WTC11 (cell line): ENCODE results near the gene KLK13. TPM values are rescaled to one million over a fixed set of nuclear protein-coding genes. Genes with fewer than 3 reads are reported as not detected.

Experiments used
- ATAC-seq: fragments of 200-7000 bp; cut with Tn5 transposase; 2 replicates; pipeline ENCODE4 v1.10.0; 2021; ENCODE audit warnings: mild to moderate bottlenecking, moderate library complexity
- CTCF ChIA-PET: fragments of 300-600 bp; sonication (Branson Sonifier 250); formaldehyde crosslinking; loops from one replicate; lab custom pipeline; 2021; ENCODE audit warnings: antibody characterized with exemption; lab: Charles Lee
- POLR2A ChIA-PET: fragments of 350-600 bp; sonication (Branson Sonifier 250); formaldehyde crosslinking; loops from one replicate; lab custom pipeline; 2021; ENCODE audit warnings: antibody characterized with exemption; lab: Charles Lee
- DNase-seq: peaks from one replicate; pipeline ENCODE4 v3.0.0; 2021; ENCODE audit warnings: low spot score
- H3K27ac Mint-ChIP-seq: 2 replicates; pipeline ENCODE4 v1.8.0; 2021; ENCODE audit warnings: mixed read lengths
- H3K27me3 Mint-ChIP-seq: 2 replicates; pipeline ENCODE4 v1.8.0; 2021; ENCODE audit warnings: low read depth, mild to moderate bottlenecking, moderate library complexity, mixed read lengths
- H3K36me3 Mint-ChIP-seq: 2 replicates; pipeline ENCODE4 v1.8.0; 2021; ENCODE audit warnings: mixed read lengths
- H3K4me1 Mint-ChIP-seq: 2 replicates; pipeline ENCODE4 v1.8.0; 2022; ENCODE audit warnings: mixed read lengths
- H3K4me3 Mint-ChIP-seq: 2 replicates; pipeline ENCODE4 v1.8.0; 2021; ENCODE audit warnings: mild to moderate bottlenecking, moderate library complexity, mixed read lengths
- H3K9me3 Mint-ChIP-seq: 2 replicates; pipeline ENCODE4 v1.8.0; 2021; ENCODE audit warnings: mixed read lengths
- ATF3 ChIP-seq: sonication (generic); formaldehyde crosslinking; conservative IDR thresholded peaks from 2 replicates; pipeline ENCODE4 v1.8.1; 2022; ENCODE audit warnings: mild to moderate bottlenecking, missing genetic modification reagents
- CREM ChIP-seq: sonication (generic); formaldehyde crosslinking; IDR thresholded peaks from 2 replicates; pipeline ENCODE4 v1.8.1; 2022; ENCODE audit warnings: mild to moderate bottlenecking, missing genetic modification reagents, moderate library complexity
- CTCF ChIP-seq: fragments of 200-600 bp; IDR thresholded peaks from 2 replicates; pipeline ENCODE4 v1.8.0; 2022; ENCODE audit warnings: antibody characterized with exemption
- E2F5 ChIP-seq: sonication (generic); formaldehyde crosslinking; IDR thresholded peaks from 2 replicates; pipeline ENCODE4 v1.8.1; 2022; ENCODE audit warnings: mild to moderate bottlenecking, moderate library complexity, missing genetic modification reagents
- ERG ChIP-seq: fragments of 250-450 bp; sonication (Bioruptor Pico); IDR thresholded peaks from 2 replicates; pipeline ENCODE4 v1.8.0; 2021; ENCODE audit warnings: mild to moderate bottlenecking
- FOXJ3 ChIP-seq: sonication (generic); formaldehyde crosslinking; IDR thresholded peaks from 2 replicates; pipeline ENCODE4 v1.9.0; 2021; ENCODE audit warnings: missing genetic modification reagents, mild to moderate bottlenecking, borderline replicate concordance
- JUN ChIP-seq: sonication (generic); formaldehyde crosslinking; IDR thresholded peaks from 2 replicates; pipeline ENCODE4 v1.8.0; 2023; ENCODE audit warnings: mild to moderate bottlenecking, missing genetic modification reagents
- KAT7 ChIP-seq: sonication (generic); formaldehyde crosslinking; IDR thresholded peaks from 2 replicates; pipeline ENCODE4 v1.8.1; 2023; ENCODE audit warnings: missing genetic modification reagents, mild to moderate bottlenecking, borderline replicate concordance
- PREB ChIP-seq: sonication (generic); formaldehyde crosslinking; IDR thresholded peaks from 2 replicates; pipeline ENCODE4 v1.8.1; 2022; ENCODE audit warnings: mild to moderate bottlenecking, missing genetic modification reagents, moderate library complexity, borderline replicate concordance
- PRRX2 ChIP-seq: fragments of 250-450 bp; sonication (Bioruptor Pico); IDR thresholded peaks from 2 replicates; pipeline ENCODE4 v1.8.0; 2021; ENCODE audit warnings: mild to moderate bottlenecking
- TCF7 ChIP-seq: sonication (generic); formaldehyde crosslinking; IDR thresholded peaks from 2 replicates; pipeline ENCODE4 v1.8.0; 2022; ENCODE audit warnings: mild to moderate bottlenecking, low read depth, missing genetic modification reagents, moderate library complexity
- ZNF232 ChIP-seq: sonication (generic); formaldehyde crosslinking; IDR thresholded peaks from 2 replicates; pipeline ENCODE4 v1.8.0; 2022; ENCODE audit warnings: mild to moderate bottlenecking, missing genetic modification reagents
- total RNA-seq: library from RNA; stranded (reverse); gene quantifications from 3 replicates; pipeline ENCODE4 v1.2.3, GENCODE V29; 2021
- TF ChIP-seq, protein P1 (sequence below): sonication (generic); formaldehyde crosslinking; IDR thresholded peaks from 2 replicates; pipeline ENCODE4 v1.8.1; 2023; ENCODE audit warnings: mild to moderate bottlenecking, missing genetic modification reagents, borderline replicate concordance
- TF ChIP-seq, protein P2 (sequence below): fragments of 250-450 bp; sonication (Bioruptor Pico); IDR thresholded peaks from 2 replicates; pipeline ENCODE4 v1.9.0; 2021; ENCODE audit warnings: mild to moderate bottlenecking

KLK13 gene
- total RNA-seq, 1 experiment from 2014 or later, result 3.1 TPM

- peaks cover 17% of the 10 kb centered on the region for H3K4me1 Mint-ChIP-seq
- no peaks in the 10 kb centered on the region for H3K27me3 Mint-ChIP-seq
- H3K27ac Mint-ChIP-seq, result no peak overlapping the region
- no peak overlapping the region for H3K4me3 Mint-ChIP-seq
- DNase-seq (no peak), ATAC-seq (no peak)
- no peaks in the 10 kb centered on the region for H3K36me3 Mint-ChIP-seq
- POLR2A ChIA-PET, result no interaction called here
- CTCF ChIA-PET, result interaction anchor here (0.7 to 8.2 kb wide), 2 partner anchors 46 to 74 kb away, joined by 3 to 347 read pairs; partner anchors contain the start of gene KLK10
- H3K9me3 Mint-ChIP-seq, result no peaks in the 10 kb centered on the region
- TF ChIP-seq JUN (CRISPR knock-in tag) (no peak), TCF7 (CRISPR knock-in tag) (no peak)
- TF ChIP-seq, all 79 proteins: peak for 0
Measured at GRCh38 chr19:51093101-51093500, 28.2 kb upstream of the KLK13 start.

- ChIA-PET CTCF (interaction anchor here (0.6 to 8.2 kb wide), 2 partner anchors 73 to 484 kb away, joined by 3 to 347 read pairs; partner anchors contain the start of gene KLK10), POLR2A (no interaction called here)
- TF ChIP-seq ERG (no peak), FOXJ3 (CRISPR knock-in tag) (no peak), ATF3 (CRISPR knock-in tag) (no peak), CREM (no peak), PREB (CRISPR knock-in tag) (no peak)
- TF ChIP-seq, protein P1, sequence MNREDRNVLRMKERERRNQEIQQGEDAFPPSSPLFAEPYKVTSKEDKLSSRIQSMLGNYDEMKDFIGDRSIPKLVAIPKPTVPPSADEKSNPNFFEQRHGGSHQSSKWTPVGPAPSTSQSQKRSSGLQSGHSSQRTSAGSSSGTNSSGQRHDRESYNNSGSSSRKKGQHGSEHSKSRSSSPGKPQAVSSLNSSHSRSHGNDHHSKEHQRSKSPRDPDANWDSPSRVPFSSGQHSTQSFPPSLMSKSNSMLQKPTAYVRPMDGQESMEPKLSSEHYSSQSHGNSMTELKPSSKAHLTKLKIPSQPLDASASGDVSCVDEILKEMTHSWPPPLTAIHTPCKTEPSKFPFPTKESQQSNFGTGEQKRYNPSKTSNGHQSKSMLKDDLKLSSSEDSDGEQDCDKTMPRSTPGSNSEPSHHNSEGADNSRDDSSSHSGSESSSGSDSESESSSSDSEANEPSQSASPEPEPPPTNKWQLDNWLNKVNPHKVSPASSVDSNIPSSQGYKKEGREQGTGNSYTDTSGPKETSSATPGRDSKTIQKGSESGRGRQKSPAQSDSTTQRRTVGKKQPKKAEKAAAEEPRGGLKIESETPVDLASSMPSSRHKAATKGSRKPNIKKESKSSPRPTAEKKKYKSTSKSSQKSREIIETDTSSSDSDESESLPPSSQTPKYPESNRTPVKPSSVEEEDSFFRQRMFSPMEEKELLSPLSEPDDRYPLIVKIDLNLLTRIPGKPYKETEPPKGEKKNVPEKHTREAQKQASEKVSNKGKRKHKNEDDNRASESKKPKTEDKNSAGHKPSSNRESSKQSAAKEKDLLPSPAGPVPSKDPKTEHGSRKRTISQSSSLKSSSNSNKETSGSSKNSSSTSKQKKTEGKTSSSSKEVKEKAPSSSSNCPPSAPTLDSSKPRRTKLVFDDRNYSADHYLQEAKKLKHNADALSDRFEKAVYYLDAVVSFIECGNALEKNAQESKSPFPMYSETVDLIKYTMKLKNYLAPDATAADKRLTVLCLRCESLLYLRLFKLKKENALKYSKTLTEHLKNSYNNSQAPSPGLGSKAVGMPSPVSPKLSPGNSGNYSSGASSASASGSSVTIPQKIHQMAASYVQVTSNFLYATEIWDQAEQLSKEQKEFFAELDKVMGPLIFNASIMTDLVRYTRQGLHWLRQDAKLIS (CRISPR knock-in tag), result no peak
- no peak for ATAC-seq
- no peaks in the 10 kb centered on the region for H3K36me3 Mint-ChIP-seq
- H3K4me3 Mint-ChIP-seq, result no peak overlapping the region
- DNase-seq, result no peak
- peaks cover 21% of the 10 kb centered on the region for H3K4me1 Mint-ChIP-seq
- H3K9me3 Mint-ChIP-seq, result no peaks in the 10 kb centered on the region
- no peaks in the 10 kb centered on the region for H3K27me3 Mint-ChIP-seq
- H3K27ac Mint-ChIP-seq, result no peak overlapping the region; the same call in 1 of the 2 replicates
Measured at GRCh38 chr19:51091895-51092873, 27.3 kb upstream of the KLK13 start.

DNA sequence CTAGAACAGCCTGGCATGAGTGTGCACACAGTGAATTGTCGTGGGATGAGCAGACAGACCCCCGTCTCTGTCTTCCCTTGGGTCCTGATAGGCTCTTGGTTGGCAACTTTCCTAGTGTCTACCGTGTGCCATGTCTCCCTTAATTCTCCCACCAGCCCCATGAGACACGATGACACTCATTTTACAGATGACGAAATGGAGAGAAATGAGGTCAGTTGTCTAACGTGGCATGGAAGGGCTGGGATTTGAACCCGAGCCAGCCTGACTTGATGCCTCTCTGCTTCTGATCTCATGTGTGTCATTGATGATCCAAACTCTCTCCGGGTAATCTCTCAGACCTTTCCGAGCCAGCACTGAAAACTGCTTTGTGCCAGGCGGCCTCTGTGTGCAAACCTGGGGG is 26.2 kb upstream of the KLK13 start:
- H3K36me3 Mint-ChIP-seq, result no peaks in the 10 kb centered on the region
- no peaks in the 10 kb centered on the region for H3K27me3 Mint-ChIP-seq
- no peak for TF ChIP-seq ZNF232 (CRISPR knock-in tag)
- TF ChIP-seq PRRX2, result no peak
- TF ChIP-seq KAT7, result no peak
- TF ChIP-seq E2F5, result no peak
- no peak for TF ChIP-seq CTCF
- no peak for TF ChIP-seq FOXJ3 (CRISPR knock-in tag)
- TF ChIP-seq, protein P2, sequence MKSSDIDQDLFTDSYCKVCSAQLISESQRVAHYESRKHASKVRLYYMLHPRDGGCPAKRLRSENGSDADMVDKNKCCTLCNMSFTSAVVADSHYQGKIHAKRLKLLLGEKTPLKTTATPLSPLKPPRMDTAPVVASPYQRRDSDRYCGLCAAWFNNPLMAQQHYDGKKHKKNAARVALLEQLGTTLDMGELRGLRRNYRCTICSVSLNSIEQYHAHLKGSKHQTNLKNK, result no peak
- H3K27ac Mint-ChIP-seq, result no peak overlapping the region
- ChIA-PET CTCF (interaction anchor here (8.2 kb wide), 1 partner anchor 72 kb away, joined by 347 read pairs; the partner anchor contains the start of gene KLK10), POLR2A (no interaction called here)
- DNase-seq (no peak), ATAC-seq (no peak)
- no peak overlapping the region for H3K4me3 Mint-ChIP-seq
- H3K9me3 Mint-ChIP-seq, result no peaks in the 10 kb centered on the region
- peaks cover 29% of the 10 kb centered on the region for H3K4me1 Mint-ChIP-seq
